ENCODE measurements around the gene CHSY3.

The CHSY3 gene

DNA sequence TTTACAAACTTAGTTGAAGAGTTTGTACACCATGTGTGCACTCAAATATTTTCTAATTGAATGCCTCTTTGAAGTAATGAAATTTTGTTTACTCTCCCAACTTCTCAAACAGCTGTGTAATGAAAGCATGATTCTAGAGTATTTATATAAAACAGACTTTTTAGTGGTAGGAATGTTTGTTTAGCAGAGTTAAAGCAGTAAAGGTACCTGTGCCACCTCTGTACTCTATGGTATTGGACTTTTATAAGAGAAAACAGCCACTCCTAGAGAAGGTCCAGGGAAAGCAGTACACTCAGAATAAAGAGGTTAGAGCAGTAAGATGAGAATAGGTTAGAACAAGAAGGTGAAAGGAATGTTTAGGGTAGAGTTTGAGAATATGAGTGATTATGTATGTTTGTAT is 163.1 kb downstream of the CHSY3 start:
- H3F3A ChIP-seq (ENCODE audit: insufficient read depth, low read length), result no peaks in the 10 kb centered on the region
- no peaks in the 10 kb centered on the region for H3K79me2 ChIP-seq (ENCODE audit: insufficient read depth, low read length)
- H3K4me2 ChIP-seq (ENCODE audit: low read length), result no peak overlapping the region
- H4K20me1 ChIP-seq (ENCODE audit: insufficient read depth, low read length), result no peaks in the 10 kb centered on the region
- H3K9ac ChIP-seq (ENCODE audit: low read length), result no peak overlapping the region
- H3K36me3 ChIP-seq (ENCODE audit: insufficient read depth, low read length), result no peaks in the 10 kb centered on the region
- H3K4me3 ChIP-seq (ENCODE audit: low read depth, low read length, poor library complexity, severe bottlenecking), result no peak overlapping the region
- no peak overlapping the region for H3K27ac ChIP-seq (ENCODE audit: low read depth, low read length, poor library complexity, severe bottlenecking)
- TF ChIP-seq EZH2 (IDR thresholded peaks at IDR 0.05; ENCODE audit: borderline replicate concordance, low read length) (no peak), CTCF (IDR thresholded peaks at IDR 0.05; ENCODE audit: low read length) (no peak)
- no peak overlapping the region for H2AFZ ChIP-seq (ENCODE audit: low read length)
- H3K9me3 ChIP-seq (ENCODE audit: low read length), result no peaks in the 10 kb centered on the region
- no peaks in the 10 kb centered on the region for H3K9me2 ChIP-seq (ENCODE audit: low read depth, low read length)
- no peaks in the 10 kb centered on the region for H3K4me1 ChIP-seq (ENCODE audit: insufficient read depth, low read length, severe bottlenecking)
- H3K27me3 ChIP-seq (ENCODE audit: insufficient read depth, low read length), result no peaks in the 10 kb centered on the region

DNA sequence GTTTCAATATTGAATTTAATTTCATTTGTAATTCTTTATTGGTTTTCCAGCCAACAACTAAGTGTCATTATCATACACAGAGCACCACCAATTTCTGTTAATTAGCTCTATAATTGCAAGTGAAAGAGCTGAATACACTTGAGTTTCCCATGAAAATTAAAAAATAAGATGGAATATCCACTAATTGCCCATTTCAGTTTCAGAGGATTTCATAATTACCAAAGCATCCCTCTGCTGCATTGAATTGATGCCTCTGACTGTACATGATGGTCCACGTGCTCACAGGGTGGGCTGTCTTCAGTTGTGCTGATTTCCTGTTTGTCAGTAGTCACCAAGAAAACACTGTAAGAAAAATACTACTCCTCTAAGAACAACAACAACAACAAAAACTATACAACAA is 163.8 kb downstream of the CHSY3 start:
- H4K20me1 ChIP-seq (ENCODE audit: insufficient read depth, low read length), result no peaks in the 10 kb centered on the region
- H3K9ac ChIP-seq (ENCODE audit: low read length), result no peak overlapping the region
- H3K27me3 ChIP-seq (ENCODE audit: insufficient read depth, low read length), result no peaks in the 10 kb centered on the region
- H3K79me2 ChIP-seq (ENCODE audit: insufficient read depth, low read length), result no peaks in the 10 kb centered on the region
- H3K4me3 ChIP-seq (ENCODE audit: low read depth, low read length, poor library complexity, severe bottlenecking), result no peak overlapping the region
- H3K27ac ChIP-seq (ENCODE audit: low read depth, low read length, poor library complexity, severe bottlenecking), result no peak overlapping the region
- H3K9me2 ChIP-seq (ENCODE audit: low read depth, low read length), result no peaks in the 10 kb centered on the region
- TF ChIP-seq CTCF (IDR thresholded peaks at IDR 0.05; ENCODE audit: low read length) (no peak), EZH2 (IDR thresholded peaks at IDR 0.05; ENCODE audit: borderline replicate concordance, low read length) (no peak)
- no peaks in the 10 kb centered on the region for H3K4me1 ChIP-seq (ENCODE audit: insufficient read depth, low read length, severe bottlenecking)
- H3K4me2 ChIP-seq (ENCODE audit: low read length), result no peak overlapping the region
- H3K9me3 ChIP-seq (ENCODE audit: low read length), result no peaks in the 10 kb centered on the region
- no peaks in the 10 kb centered on the region for H3K36me3 ChIP-seq (ENCODE audit: insufficient read depth, low read length)
- no peaks in the 10 kb centered on the region for H3F3A ChIP-seq (ENCODE audit: insufficient read depth, low read length)
- no peak overlapping the region for H2AFZ ChIP-seq (ENCODE audit: low read length)

- no peaks in the 10 kb centered on the region for H3K9me3 ChIP-seq (ENCODE audit: low read length)
- TF ChIP-seq EZH2 (IDR thresholded peaks at IDR 0.05; ENCODE audit: borderline replicate concordance, low read length) (no peak), CTCF (IDR thresholded peaks at IDR 0.05; ENCODE audit: low read length) (no peak)
Measured at GRCh38 chr5:130068988-130069387, 164.7 kb downstream of the CHSY3 start.

More at GRCh38 chr5:130068988-130069387, 164.7 kb downstream of the CHSY3 start:
- Histone ChIP-seq H3K4me2 (ENCODE audit: low read length) (no peak overlapping the region), H3K27ac (ENCODE audit: low read depth, low read length, poor library complexity, severe bottlenecking) (no peak overlapping the region), H3K9ac (ENCODE audit: low read length) (no peak overlapping the region), H3F3A (ENCODE audit: insufficient read depth, low read length) (no peaks in the 10 kb centered on the region), H3K36me3 (ENCODE audit: insufficient read depth, low read length) (no peaks in the 10 kb centered on the region), H3K27me3 (ENCODE audit: insufficient read depth, low read length) (no peaks in the 10 kb centered on the region), H2AFZ (ENCODE audit: low read length) (no peak overlapping the region), H4K20me1 (ENCODE audit: insufficient read depth, low read length) (no peaks in the 10 kb centered on the region), H3K79me2 (ENCODE audit: insufficient read depth, low read length) (no peaks in the 10 kb centered on the region), H3K9me2 (ENCODE audit: low read depth, low read length) (no peaks in the 10 kb centered on the region), H3K4me3 (ENCODE audit: low read depth, low read length, poor library complexity, severe bottlenecking) (no peak overlapping the region), H3K4me1 (ENCODE audit: insufficient read depth, low read length, severe bottlenecking) (no peaks in the 10 kb centered on the region)

Data from OCI-LY1 (cell line).